GM23338 (cell line): Measurements from ENCODE around the gene SLC35A5.

ENCODE experiments used
- CREB1 ChIP-seq: fragments of 250-450 bp; sonication (Bioruptor Pico); IDR thresholded peaks from 2 replicates; pipeline ENCODE4 v1.5.0; 2020; ENCODE audit warnings: low read depth, mild to moderate bottlenecking, moderate library complexity
- EZH2 ChIP-seq: fragments of 200-600 bp; sonication (generic); IDR thresholded peaks from one replicate; pipeline ENCODE4 v1.8.0; 2017; ENCODE audit warnings: antibody characterized with exemption, mild to moderate bottlenecking, low read depth; ENCODE audit not compliant: unreplicated experiment
- EZH2phosphoT487 ChIP-seq: fragments of 200-600 bp; sonication (generic); IDR thresholded peaks from one replicate; pipeline ENCODE4 v1.8.1; 2018; ENCODE audit warnings: antibody characterized with exemption; ENCODE audit not compliant: unreplicated experiment
- JUNB ChIP-seq: IDR thresholded peaks from one replicate; pipeline ENCODE4 v1.6.1; 2016; ENCODE audit warnings: antibody characterized with exemption; ENCODE audit not compliant: unreplicated experiment
- NANOG ChIP-seq: IDR thresholded peaks from 2 replicates; pipeline ENCODE4 v1.6.1; 2016; ENCODE audit warnings: antibody characterized with exemption, borderline replicate concordance
- POLR2AphosphoS5 ChIP-seq: IDR thresholded peaks from 2 replicates; pipeline ENCODE4 v1.6.1; 2016; ENCODE audit warnings: antibody characterized with exemption, low read depth
- STAT1 ChIP-seq: IDR thresholded peaks from one replicate; pipeline ENCODE4 v1.6.1; 2016; ENCODE audit warnings: antibody characterized with exemption; ENCODE audit not compliant: unreplicated experiment
- ZNF331 ChIP-seq: fragments of 250-450 bp; sonication (Bioruptor Pico); IDR thresholded peaks from 2 replicates; pipeline ENCODE4 v1.5.0; 2020; ENCODE audit warnings: low read depth, mild to moderate bottlenecking, moderate library complexity
- TF ChIP-seq, protein P1 (sequence below), 2 experiments: fragments of 200-600 bp in 1 of 2; sonication (generic) in 1 of 2; conservative IDR thresholded peaks; 2 replicates each; pipeline versions ENCODE4 v1.5.1 to v1.6.1; 2016 to 2017; ENCODE audit warnings: antibody characterized with exemption in 2 of 2, low read depth in 2 of 2, mild to moderate bottlenecking in 2 of 2, moderate library complexity in 1 of 2
- TF ChIP-seq, protein P2 (sequence below): fragments of 250-450 bp; sonication (Bioruptor Pico); IDR thresholded peaks from 2 replicates; pipeline ENCODE4 v1.5.0; 2020; ENCODE audit warnings: mild to moderate bottlenecking, moderate library complexity
- TF ChIP-seq, protein P3 (sequence below): IDR thresholded peaks from one replicate; pipeline ENCODE4 v1.6.1; 2018; ENCODE audit warnings: antibody characterized with exemption; ENCODE audit not compliant: unreplicated experiment
- TF ChIP-seq, protein P4 (sequence below): IDR thresholded peaks from 2 replicates; pipeline ENCODE4 v1.6.1; 2016; ENCODE audit warnings: antibody characterized with exemption

DNA sequence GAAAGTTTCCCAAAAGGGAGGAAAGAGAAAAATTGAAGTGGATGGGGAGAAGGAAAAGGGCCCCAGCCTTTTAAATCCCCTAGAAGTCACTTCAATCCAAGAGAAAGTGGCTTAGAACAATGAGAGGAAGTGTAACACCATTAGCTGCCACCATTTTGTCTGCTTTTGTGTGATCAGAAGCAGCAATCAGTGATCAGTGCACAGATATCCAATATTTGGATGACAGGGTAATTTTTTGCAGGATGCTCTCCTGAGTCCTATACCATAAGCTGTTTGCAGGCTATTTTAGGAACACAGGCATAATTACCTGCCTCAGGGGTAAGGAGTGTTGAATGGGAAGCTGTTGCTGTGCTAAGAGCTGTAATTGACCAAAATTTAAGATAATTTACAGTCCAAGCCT lies 31.4 kb downstream of the SLC35A5 start:
- TF ChIP-seq, protein P1, sequence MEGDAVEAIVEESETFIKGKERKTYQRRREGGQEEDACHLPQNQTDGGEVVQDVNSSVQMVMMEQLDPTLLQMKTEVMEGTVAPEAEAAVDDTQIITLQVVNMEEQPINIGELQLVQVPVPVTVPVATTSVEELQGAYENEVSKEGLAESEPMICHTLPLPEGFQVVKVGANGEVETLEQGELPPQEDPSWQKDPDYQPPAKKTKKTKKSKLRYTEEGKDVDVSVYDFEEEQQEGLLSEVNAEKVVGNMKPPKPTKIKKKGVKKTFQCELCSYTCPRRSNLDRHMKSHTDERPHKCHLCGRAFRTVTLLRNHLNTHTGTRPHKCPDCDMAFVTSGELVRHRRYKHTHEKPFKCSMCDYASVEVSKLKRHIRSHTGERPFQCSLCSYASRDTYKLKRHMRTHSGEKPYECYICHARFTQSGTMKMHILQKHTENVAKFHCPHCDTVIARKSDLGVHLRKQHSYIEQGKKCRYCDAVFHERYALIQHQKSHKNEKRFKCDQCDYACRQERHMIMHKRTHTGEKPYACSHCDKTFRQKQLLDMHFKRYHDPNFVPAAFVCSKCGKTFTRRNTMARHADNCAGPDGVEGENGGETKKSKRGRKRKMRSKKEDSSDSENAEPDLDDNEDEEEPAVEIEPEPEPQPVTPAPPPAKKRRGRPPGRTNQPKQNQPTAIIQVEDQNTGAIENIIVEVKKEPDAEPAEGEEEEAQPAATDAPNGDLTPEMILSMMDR (conservative IDR thresholded peaks at IDR 0.05; ENCODE audit: low read depth in 2 of 2), result no peak
- TF ChIP-seq JUNB (no peak), EZH2 (no peak), POLR2AphosphoS5 (no peak), CREB1 (no peak), EZH2phosphoT487 (no peak), NANOG (no peak), ZNF331 (CRISPR knock-in tag) (no peak), STAT1 (no peak)
- TF ChIP-seq, protein P2, sequence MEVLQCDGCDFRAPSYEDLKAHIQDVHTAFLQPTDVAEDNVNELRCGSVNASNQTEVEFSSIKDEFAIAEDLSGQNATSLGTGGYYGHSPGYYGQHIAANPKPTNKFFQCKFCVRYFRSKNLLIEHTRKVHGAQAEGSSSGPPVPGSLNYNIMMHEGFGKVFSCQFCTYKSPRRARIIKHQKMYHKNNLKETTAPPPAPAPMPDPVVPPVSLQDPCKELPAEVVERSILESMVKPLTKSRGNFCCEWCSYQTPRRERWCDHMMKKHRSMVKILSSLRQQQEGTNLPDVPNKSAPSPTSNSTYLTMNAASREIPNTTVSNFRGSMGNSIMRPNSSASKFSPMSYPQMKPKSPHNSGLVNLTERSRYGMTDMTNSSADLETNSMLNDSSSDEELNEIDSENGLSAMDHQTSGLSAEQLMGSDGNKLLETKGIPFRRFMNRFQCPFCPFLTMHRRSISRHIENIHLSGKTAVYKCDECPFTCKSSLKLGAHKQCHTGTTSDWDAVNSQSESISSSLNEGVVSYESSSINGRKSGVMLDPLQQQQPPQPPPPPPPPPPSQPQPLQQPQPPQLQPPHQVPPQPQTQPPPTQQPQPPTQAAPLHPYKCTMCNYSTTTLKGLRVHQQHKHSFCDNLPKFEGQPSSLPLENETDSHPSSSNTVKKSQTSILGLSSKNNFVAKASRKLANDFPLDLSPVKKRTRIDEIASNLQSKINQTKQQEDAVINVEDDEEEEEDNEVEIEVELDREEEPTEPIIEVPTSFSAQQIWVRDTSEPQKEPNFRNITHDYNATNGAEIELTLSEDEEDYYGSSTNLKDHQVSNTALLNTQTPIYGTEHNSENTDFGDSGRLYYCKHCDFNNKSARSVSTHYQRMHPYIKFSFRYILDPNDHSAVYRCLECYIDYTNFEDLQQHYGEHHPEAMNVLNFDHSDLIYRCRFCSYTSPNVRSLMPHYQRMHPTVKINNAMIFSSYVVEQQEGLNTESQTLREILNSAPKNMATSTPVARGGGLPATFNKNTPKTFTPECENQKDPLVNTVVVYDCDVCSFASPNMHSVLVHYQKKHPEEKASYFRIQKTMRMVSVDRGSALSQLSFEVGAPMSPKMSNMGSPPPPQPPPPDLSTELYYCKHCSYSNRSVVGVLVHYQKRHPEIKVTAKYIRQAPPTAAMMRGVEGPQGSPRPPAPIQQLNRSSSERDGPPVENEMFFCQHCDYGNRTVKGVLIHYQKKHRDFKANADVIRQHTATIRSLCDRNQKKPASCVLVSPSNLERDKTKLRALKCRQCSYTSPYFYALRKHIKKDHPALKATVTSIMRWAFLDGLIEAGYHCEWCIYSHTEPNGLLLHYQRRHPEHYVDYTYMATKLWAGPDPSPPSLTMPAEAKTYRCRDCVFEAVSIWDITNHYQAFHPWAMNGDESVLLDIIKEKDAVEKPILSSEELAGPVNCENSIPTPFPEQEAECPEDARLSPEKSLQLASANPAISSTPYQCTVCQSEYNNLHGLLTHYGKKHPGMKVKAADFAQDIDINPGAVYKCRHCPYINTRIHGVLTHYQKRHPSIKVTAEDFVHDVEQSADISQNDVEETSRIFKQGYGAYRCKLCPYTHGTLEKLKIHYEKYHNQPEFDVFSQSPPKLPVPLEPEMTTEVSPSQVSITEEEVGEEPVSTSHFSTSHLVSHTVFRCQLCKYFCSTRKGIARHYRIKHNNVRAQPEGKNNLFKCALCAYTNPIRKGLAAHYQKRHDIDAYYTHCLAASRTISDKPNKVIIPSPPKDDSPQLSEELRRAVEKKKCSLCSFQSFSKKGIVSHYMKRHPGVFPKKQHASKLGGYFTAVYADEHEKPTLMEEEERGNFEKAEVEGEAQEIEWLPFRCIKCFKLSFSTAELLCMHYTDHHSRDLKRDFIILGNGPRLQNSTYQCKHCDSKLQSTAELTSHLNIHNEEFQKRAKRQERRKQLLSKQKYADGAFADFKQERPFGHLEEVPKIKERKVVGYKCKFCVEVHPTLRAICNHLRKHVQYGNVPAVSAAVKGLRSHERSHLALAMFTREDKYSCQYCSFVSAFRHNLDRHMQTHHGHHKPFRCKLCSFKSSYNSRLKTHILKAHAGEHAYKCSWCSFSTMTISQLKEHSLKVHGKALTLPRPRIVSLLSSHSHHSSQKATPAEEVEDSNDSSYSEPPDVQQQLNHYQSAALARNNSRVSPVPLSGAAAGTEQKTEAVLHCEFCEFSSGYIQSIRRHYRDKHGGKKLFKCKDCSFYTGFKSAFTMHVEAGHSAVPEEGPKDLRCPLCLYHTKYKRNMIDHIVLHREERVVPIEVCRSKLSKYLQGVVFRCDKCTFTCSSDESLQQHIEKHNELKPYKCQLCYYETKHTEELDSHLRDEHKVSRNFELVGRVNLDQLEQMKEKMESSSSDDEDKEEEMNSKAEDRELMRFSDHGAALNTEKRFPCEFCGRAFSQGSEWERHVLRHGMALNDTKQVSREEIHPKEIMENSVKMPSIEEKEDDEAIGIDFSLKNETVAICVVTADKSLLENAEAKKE (CRISPR knock-in tag), result no peak
- TF ChIP-seq, protein P3, sequence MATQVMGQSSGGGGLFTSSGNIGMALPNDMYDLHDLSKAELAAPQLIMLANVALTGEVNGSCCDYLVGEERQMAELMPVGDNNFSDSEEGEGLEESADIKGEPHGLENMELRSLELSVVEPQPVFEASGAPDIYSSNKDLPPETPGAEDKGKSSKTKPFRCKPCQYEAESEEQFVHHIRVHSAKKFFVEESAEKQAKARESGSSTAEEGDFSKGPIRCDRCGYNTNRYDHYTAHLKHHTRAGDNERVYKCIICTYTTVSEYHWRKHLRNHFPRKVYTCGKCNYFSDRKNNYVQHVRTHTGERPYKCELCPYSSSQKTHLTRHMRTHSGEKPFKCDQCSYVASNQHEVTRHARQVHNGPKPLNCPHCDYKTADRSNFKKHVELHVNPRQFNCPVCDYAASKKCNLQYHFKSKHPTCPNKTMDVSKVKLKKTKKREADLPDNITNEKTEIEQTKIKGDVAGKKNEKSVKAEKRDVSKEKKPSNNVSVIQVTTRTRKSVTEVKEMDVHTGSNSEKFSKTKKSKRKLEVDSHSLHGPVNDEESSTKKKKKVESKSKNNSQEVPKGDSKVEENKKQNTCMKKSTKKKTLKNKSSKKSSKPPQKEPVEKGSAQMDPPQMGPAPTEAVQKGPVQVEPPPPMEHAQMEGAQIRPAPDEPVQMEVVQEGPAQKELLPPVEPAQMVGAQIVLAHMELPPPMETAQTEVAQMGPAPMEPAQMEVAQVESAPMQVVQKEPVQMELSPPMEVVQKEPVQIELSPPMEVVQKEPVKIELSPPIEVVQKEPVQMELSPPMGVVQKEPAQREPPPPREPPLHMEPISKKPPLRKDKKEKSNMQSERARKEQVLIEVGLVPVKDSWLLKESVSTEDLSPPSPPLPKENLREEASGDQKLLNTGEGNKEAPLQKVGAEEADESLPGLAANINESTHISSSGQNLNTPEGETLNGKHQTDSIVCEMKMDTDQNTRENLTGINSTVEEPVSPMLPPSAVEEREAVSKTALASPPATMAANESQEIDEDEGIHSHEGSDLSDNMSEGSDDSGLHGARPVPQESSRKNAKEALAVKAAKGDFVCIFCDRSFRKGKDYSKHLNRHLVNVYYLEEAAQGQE, result no peak
- TF ChIP-seq, protein P4, sequence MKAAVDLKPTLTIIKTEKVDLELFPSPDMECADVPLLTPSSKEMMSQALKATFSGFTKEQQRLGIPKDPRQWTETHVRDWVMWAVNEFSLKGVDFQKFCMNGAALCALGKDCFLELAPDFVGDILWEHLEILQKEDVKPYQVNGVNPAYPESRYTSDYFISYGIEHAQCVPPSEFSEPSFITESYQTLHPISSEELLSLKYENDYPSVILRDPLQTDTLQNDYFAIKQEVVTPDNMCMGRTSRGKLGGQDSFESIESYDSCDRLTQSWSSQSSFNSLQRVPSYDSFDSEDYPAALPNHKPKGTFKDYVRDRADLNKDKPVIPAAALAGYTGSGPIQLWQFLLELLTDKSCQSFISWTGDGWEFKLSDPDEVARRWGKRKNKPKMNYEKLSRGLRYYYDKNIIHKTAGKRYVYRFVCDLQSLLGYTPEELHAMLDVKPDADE, result no peak
